Karpas-422 (cell line): ENCODE results near the gene TAF4B. TPM values are rescaled to one million over a fixed set of nuclear protein-coding genes. Genes with fewer than 3 reads are reported as not detected.

Experiments
- DNase-seq: peaks from one replicate; pipeline ENCODE4 v3.0.0-alpha.2; 2015
- H2AFZ ChIP-seq: fragments of 200-600 bp; sonication (generic); 2 replicates; pipeline ENCODE4 v1.6.1; 2014; ENCODE audit warnings: antibody characterized with exemption, low read length, mixed read lengths
- H3K27ac ChIP-seq: fragments of 200-600 bp; sonication (generic); 2 replicates; pipeline ENCODE4 v1.5.1; 2014; ENCODE audit warnings: mild to moderate bottlenecking, low read length, moderate library complexity
- H3K27me3 ChIP-seq: fragments of 200-600 bp; sonication (generic); 2 replicates; pipeline ENCODE4 v1.6.1; 2014; ENCODE audit warnings: low read length, mixed read lengths
- H3K36me3 ChIP-seq: fragments of 200-600 bp; sonication (generic); 2 replicates; pipeline ENCODE4 v1.6.1; 2014; ENCODE audit warnings: low read length, mixed read lengths; ENCODE audit not compliant: insufficient read depth
- H3K4me1 ChIP-seq: fragments of 200-600 bp; sonication (generic); 2 replicates; pipeline ENCODE4 v1.6.1; 2014; ENCODE audit warnings: mild to moderate bottlenecking, low read length, mixed read lengths
- H3K4me2 ChIP-seq: fragments of 200-600 bp; sonication (generic); 2 replicates; pipeline ENCODE4 v1.6.1; 2014; ENCODE audit warnings: low read length, low read depth, mild to moderate bottlenecking; ENCODE audit not compliant: poor library complexity, severe bottlenecking
- H3K4me3 ChIP-seq: fragments of 200-600 bp; sonication (generic); 2 replicates; pipeline ENCODE4 v1.5.1; 2014; ENCODE audit warnings: mild to moderate bottlenecking, antibody characterized with exemption, low read length, mixed read lengths
- H3K79me2 ChIP-seq: fragments of 200-600 bp; sonication (generic); 2 replicates; pipeline ENCODE4 v1.6.1; 2014; ENCODE audit warnings: mild to moderate bottlenecking, low read length, mixed read lengths
- H3K9ac ChIP-seq: fragments of 200-600 bp; sonication (generic); 2 replicates; pipeline ENCODE4 v1.6.0; 2014; ENCODE audit warnings: low read length
- H3K9me2 ChIP-seq: fragments of 200-600 bp; sonication (generic), shearing (Covaris generic); replicated peaks from 2 replicates; pipeline ENCODE4 v1.6.0; 2014; ENCODE audit warnings: mild to moderate bottlenecking, low read length, moderate library complexity; ENCODE audit not compliant: insufficient read depth
- H3K9me3 ChIP-seq: fragments of 300-700, 200-600 bp; sonication (generic); 2 replicates; pipeline ENCODE4 v1.6.1; 2014; ENCODE audit warnings: low read length, mixed read lengths
- H4K20me1 ChIP-seq: fragments of 200-600 bp; sonication (generic); 2 replicates; pipeline ENCODE4 v1.6.1; 2014; ENCODE audit warnings: mild to moderate bottlenecking, antibody characterized with exemption, low read length, low read depth; ENCODE audit not compliant: insufficient read depth
- total RNA-seq: library from RNA; depleted of rRNA; stranded (reverse); fragments of >200 nt; shearing (Covaris generic); gene quantifications from 2 replicates; pipeline ENCODE4 v1.2.3, GENCODE V29; 2014; ENCODE audit warnings: low replicate concordance

TAF4B gene
- total RNA-seq, 1 experiment from 2014 or later, result 71.1 TPM

DNA sequence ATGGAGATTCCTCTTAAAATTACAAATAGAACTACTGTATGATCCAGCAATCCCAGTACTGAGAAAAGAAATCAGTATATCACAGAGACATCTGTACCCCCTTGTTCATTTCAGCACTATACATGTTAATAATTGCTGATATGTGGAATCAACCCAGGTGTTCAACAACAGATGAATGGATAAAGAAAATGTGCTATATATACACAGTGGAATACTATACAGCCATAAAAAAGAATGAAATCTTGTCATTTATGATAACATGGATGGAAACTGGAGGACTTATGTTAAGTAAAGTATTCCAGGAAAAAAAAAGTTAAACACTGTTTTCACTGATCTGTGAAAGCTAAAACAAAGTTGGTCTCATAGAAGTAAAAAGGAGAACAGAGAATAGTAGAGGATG, 124.7 kb downstream of the TAF4B start:
- H3K79me2 ChIP-seq, result peaks cover 32% of the 10 kb centered on the region
- no peaks in the 10 kb centered on the region for H3K9me2 ChIP-seq
- H3K27me3 ChIP-seq, result no peaks in the 10 kb centered on the region
- H3K27ac ChIP-seq, result no peak overlapping the region
- no peak overlapping the region for H3K9ac ChIP-seq
- H4K20me1 ChIP-seq, result no peaks in the 10 kb centered on the region
- peaks cover 18% of the 10 kb centered on the region for H3K36me3 ChIP-seq
- H3K9me3 ChIP-seq, result peaks cover 5% of the 10 kb centered on the region; the same call in 1 of the 2 replicates
- peaks cover 30% of the 10 kb centered on the region for H3K4me1 ChIP-seq
- no peak overlapping the region for H2AFZ ChIP-seq
- H3K4me3 ChIP-seq, result no peak overlapping the region
- H3K4me2 ChIP-seq, result no peak overlapping the region
- DNase-seq, result no peak

DNA sequence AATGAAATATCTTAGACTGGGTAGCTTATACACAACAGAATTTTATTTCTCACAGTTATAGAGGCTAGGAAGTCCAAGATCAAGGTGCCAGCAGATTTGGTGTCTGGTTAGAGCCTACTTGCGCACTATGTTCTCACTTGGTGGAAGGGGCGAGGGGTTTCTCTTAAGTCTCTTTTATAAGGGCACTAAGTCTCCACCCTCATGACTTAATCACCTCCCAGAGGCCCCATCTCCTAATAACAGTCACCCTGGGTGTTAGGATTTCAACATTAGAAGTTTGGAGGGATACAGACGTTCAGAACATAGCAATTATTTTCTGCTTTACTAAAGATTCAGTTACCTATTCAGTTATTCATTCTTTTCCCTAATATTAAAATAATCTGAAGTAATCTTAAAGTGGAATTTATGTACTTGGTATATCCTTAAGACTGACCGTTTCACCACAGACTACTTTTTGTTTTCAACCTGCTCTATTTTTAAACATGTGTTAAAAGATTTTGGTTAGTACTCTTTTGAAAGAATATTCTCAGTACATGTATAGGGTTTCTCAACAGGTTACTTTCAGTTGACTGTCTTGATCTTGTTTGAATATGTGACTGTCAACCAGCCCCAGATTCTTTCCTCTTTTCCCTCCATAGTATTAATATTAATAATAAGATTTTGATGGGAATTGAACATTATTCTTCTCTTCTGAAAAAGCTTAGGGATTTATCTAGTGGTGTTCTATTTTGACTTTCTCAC, 130.0 kb downstream of the TAF4B start:
- peak overlapping the region; percentile 50 for H3K4me2 ChIP-seq
- H3K27me3 ChIP-seq, result no peaks in the 10 kb centered on the region
- no peaks in the 10 kb centered on the region for H3K9me3 ChIP-seq
- H3K9ac ChIP-seq, result no peak overlapping the region
- H3K79me2 ChIP-seq, result peaks cover 57% of the 10 kb centered on the region
- H3K27ac ChIP-seq, result peak overlapping the region; percentile 78
- H4K20me1 ChIP-seq, result no peaks in the 10 kb centered on the region
- peaks cover 44% of the 10 kb centered on the region for H3K4me1 ChIP-seq
- no peak overlapping the region for H3K4me3 ChIP-seq
- no peaks in the 10 kb centered on the region for H3K9me2 ChIP-seq
- H2AFZ ChIP-seq, result no peak overlapping the region
- no peak for DNase-seq
- H3K36me3 ChIP-seq, result peaks cover 34% of the 10 kb centered on the region

GRCh38 chr18:26357960-26358359, 131.7 kb downstream of the TAF4B start:
- no peaks in the 10 kb centered on the region for H3K9me3 ChIP-seq
- H3K4me3 ChIP-seq, result no peak overlapping the region
- H4K20me1 ChIP-seq, result no peaks in the 10 kb centered on the region
- no peak overlapping the region for H2AFZ ChIP-seq
- no peak for DNase-seq
- no peak overlapping the region for H3K9ac ChIP-seq
- peaks cover 56% of the 10 kb centered on the region for H3K4me1 ChIP-seq
- H3K27ac ChIP-seq, result no peak overlapping the region
- H3K4me2 ChIP-seq, result no peak overlapping the region
- no peaks in the 10 kb centered on the region for H3K27me3 ChIP-seq
- no peaks in the 10 kb centered on the region for H3K9me2 ChIP-seq
- peaks cover 40% of the 10 kb centered on the region for H3K36me3 ChIP-seq
- peaks cover 68% of the 10 kb centered on the region for H3K79me2 ChIP-seq

GRCh38 chr18:26362021-26362420, 135.8 kb downstream of the TAF4B start:
- no peak for DNase-seq
- no peaks in the 10 kb centered on the region for H3K9me3 ChIP-seq
- H3K27me3 ChIP-seq, result no peaks in the 10 kb centered on the region
- H3K79me2 ChIP-seq, result peaks cover 55% of the 10 kb centered on the region
- H3K9ac ChIP-seq, result no peak overlapping the region
- no peak overlapping the region for H2AFZ ChIP-seq
- H3K4me3 ChIP-seq, result 0 out of 2 replicates have a peak overlapping the region, but pooled peaks have one; percentile 7
- H3K4me2 ChIP-seq, result peak overlapping the region; percentile 45
- no peaks in the 10 kb centered on the region for H4K20me1 ChIP-seq
- peak overlapping the region; percentile 78 for H3K27ac ChIP-seq
- H3K36me3 ChIP-seq, result peaks cover 46% of the 10 kb centered on the region
- H3K9me2 ChIP-seq, result no peaks in the 10 kb centered on the region
- H3K4me1 ChIP-seq, result peaks cover 27% of the 10 kb centered on the region

GRCh38 chr18:26367425-26367824, 141.2 kb downstream of the TAF4B start:
- Histone ChIP-seq H3K4me3 (no peak overlapping the region), H3K27ac (no peak overlapping the region), H3K9ac (no peak overlapping the region), H3K4me1 (peaks cover 24% of the 10 kb centered on the region), H3K9me2 (no peaks in the 10 kb centered on the region), H3K79me2 (peaks cover 20% of the 10 kb centered on the region), H3K36me3 (peaks cover 39% of the 10 kb centered on the region), H3K9me3 (no peaks in the 10 kb centered on the region), H3K4me2 (no peak overlapping the region), H2AFZ (no peak overlapping the region), H3K27me3 (no peaks in the 10 kb centered on the region), H4K20me1 (no peaks in the 10 kb centered on the region)
- DNase-seq, result no peak

DNA sequence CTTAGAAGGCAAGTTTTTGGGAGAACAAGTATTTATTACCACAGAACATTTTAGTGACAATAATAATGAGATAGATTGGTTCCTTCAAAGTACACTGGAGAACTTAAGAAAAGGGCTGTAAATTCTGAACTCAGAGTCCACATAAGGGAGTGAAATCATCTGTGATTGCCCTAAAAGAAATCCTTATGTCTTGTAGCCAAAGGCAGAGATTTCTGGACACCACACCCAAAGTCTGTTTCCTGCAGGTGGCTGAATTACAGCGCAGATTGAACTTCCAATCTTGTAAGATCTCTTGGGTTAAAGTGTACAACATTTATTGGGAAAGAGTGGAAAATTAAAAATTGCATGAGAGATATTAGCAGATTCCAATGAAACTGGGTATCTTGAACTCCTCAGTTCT, 143.8 kb downstream of the TAF4B start:
- peaks cover 39% of the 10 kb centered on the region for H3K36me3 ChIP-seq
- H3K4me2 ChIP-seq, result no peak overlapping the region
- H3K4me1 ChIP-seq, result peaks cover 10% of the 10 kb centered on the region
- H3K4me3 ChIP-seq, result no peak overlapping the region
- no peak overlapping the region for H2AFZ ChIP-seq
- H3K79me2 ChIP-seq, result peaks cover 18% of the 10 kb centered on the region
- H3K27ac ChIP-seq, result no peak overlapping the region
- no peaks in the 10 kb centered on the region for H3K9me3 ChIP-seq
- H3K9ac ChIP-seq, result no peak overlapping the region
- no peaks in the 10 kb centered on the region for H4K20me1 ChIP-seq
- H3K27me3 ChIP-seq, result no peaks in the 10 kb centered on the region
- no peaks in the 10 kb centered on the region for H3K9me2 ChIP-seq
- no peak for DNase-seq

DNA sequence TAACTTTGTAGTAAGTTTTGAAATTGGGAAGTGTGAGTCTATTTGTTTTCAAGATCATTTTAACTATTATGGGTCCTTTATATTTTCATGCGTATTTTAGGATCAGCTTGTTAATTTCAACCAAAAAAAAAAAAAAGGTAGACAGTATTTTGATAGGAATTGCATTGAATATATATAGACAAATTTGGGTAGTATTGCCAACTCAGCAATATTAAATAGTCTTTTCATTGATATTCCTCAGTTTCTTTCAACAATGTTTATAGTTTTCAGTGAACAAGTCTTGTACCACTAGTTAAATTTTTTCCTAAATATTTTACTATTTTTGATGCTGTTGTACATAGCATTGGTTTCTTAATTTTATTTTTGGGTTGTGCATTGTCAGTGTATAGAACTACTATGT, 149.9 kb downstream of the TAF4B start:
- Histone ChIP-seq H3K79me2 (peaks cover 67% of the 10 kb centered on the region), H3K36me3 (peaks cover 21% of the 10 kb centered on the region; the same call in 1 of the 2 replicates), H3K27ac (no peak overlapping the region), H3K9ac (no peak overlapping the region), H3K4me3 (no peak overlapping the region), H3K9me2 (no peaks in the 10 kb centered on the region), H2AFZ (no peak overlapping the region), H3K27me3 (no peaks in the 10 kb centered on the region), H3K4me2 (no peak overlapping the region), H3K9me3 (no peaks in the 10 kb centered on the region), H3K4me1 (no peaks in the 10 kb centered on the region; the same call in 1 of the 2 replicates), H4K20me1 (no peaks in the 10 kb centered on the region)
- DNase-seq, result no peak

DNA sequence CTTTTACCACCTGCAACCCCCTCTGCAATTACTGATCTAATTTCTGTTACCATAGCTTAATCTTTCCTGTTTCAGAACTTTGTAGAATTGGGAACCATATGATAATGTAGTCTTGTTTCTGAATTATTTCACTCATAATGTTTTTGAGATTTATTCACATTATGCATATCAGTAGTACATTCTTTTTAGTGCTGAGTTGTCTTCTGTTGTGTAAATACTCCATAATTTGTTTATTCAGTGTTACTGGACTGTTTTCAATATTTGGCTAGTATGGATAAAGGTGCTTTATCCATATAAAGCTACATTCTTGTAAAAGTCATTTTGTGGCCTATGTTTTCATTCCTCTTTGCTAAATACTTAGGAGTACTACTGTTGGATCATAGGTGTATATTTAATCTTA, 152.5 kb downstream of the TAF4B start:
- Histone ChIP-seq H3K27ac (no peak overlapping the region), H3K79me2 (peaks cover 73% of the 10 kb centered on the region), H4K20me1 (no peaks in the 10 kb centered on the region), H3K27me3 (no peaks in the 10 kb centered on the region), H3K9me3 (no peaks in the 10 kb centered on the region), H2AFZ (no peak overlapping the region), H3K4me2 (no peak overlapping the region), H3K4me1 (no peaks in the 10 kb centered on the region), H3K9me2 (no peaks in the 10 kb centered on the region), H3K36me3 (peaks cover 13% of the 10 kb centered on the region; the same call in 1 of the 2 replicates), H3K9ac (no peak overlapping the region), H3K4me3 (no peak overlapping the region)
- DNase-seq, result no peak
